GM21381 (cell line): ENCODE results near the gene FBRS.
"Not testable (repeated sequence)": the region's sequence is repeated elsewhere in the genome, so short reads cannot be mapped to it uniquely, and the experiment has no call there.

Experiments used
- ATAC-seq: cut with Tn5 transposase; IDR thresholded peaks from one replicate; pipeline ENCODE4 v1.9.1; 2021; ENCODE audit warnings: mild to moderate bottlenecking, moderate library complexity; ENCODE audit not compliant: unreplicated experiment

The FBRS gene

DNA sequence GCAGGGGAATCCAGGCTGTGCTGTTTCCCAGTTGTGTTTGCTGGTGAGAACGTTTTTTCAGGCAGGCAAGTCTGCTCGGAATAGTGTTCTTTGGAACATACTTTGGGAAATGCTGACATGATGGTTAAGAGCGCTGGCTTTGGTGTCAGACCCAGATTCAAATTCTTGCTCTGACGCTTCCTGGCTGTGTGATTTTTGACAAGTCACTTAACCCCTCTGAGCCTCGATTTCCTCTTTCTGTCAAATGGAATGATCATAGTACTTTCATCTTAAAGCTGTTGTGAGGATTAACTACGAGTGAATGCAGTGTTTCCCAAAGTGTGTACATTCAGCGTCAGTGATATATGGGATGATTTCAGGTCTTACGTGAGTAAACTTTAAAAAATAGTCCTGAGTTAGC is 4.8 kb downstream of the FBRS start:
- ATAC-seq, result no peak

DNA sequence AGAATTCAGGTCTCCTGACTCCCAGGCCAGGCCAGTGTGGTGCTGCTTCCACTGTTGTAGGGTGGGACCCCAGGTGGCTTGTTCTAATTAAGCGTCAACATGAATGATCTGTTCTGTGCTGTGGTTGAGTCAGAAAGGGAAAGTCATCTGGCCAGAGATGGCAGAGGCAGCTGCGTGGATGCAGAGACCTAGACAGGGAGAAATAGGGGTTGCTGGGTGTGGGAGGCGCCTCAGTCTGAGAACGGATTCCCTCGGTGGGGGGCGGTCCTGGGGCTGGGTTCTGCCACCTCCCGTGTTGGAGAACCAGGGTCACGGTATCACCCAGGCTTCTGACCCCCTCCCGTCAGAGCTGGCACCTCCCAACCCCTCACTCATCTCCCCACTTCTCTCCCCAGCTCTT is 5.6 kb downstream of the FBRS start:
- no peak for ATAC-seq

DNA sequence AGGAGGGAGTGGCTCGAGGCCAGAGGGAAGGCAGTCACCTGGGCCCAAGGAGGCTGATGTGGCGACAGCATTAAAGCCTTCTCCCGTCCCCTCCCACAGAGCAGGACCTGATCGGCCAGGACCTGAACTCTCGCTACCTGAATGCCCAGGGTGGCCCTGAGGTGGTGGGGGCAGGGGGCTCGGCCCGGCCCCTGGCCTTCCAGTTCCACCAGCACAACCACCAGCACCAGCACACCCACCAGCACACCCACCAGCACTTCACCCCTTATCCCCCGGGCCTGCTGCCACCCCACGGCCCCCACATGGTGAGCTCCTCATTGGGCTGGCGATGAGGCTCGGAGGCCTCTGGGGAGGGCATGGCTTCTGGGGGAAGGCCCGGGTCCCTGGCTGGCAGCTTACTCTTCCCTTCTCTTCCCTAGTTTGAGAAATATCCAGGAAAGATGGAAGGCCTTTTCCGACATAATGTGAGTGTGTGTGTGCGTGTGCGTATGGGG is 6.4 kb downstream of the FBRS start:
- no peak for ATAC-seq

DNA sequence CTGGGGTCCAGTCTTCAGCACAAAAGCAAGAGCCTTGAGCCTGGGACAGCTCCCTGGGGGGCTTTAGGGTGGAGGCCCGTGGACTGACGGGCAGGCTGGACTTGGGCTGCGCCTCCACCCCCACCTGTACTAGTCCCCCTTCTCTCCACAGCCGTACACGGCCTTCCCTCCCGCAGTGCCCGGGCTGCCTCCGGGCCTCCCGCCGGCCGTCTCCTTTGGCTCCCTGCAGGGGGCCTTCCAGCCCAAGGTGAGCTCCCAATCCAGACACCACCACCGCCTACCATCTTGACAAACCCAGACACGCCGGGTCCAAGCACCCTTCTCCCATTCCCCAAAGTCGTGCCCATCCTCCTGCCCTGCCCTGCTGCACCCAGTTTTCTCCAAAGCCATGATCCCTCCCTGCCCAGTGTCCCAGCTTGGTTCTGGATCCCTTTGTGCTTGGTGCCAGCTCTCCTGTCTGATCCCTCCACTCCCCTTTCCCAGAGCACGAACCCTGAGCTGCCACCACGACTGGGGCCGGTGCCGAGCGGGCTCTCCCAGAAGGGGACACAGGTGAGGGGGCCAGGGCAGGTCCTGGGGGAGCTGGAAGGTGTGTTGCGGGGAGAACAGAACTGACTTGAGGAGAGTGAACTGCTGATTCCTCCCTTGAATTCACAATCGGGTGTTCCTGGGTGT is 7.1 kb downstream of the FBRS start:
- no peak for ATAC-seq

DNA sequence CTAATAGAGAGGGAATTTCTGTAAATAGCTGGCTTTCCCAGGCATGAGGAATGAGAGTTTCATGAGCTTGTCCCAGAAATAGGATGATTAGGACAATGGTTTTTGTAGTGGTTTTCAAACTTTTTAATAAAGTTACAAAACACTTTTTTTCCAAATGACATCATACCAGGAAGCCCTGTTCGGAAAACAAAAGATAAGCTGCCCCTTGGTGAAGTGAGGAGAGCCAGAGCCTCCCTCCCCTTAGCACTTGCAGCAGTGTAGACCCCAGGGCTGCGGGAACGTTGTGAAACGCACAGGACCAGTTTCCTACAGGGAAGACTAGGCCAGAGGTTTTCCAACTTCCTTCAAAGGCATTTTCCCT is 7.6 kb downstream of the FBRS start:
- no peak for ATAC-seq

DNA sequence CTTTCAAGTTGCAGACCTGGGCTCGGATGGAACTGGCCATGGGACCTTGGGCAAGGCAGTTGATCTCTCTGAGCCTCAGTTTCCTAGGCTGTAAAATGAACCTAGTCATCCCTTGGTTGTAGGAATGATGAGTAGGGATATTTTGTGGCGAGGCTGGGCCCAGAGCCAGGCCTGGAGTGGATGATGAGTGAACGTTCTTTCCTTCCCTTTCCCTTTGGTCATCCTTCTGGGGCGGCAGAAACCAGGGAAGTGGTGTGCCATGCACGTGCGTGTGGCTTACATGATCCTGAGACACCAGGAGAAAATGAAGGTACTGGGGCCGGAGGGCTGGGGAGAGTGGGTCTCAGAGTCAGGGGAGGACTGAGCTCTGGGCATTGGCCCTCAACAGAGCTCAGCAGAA is 8.4 kb downstream of the FBRS start:
- no peak for ATAC-seq

DNA sequence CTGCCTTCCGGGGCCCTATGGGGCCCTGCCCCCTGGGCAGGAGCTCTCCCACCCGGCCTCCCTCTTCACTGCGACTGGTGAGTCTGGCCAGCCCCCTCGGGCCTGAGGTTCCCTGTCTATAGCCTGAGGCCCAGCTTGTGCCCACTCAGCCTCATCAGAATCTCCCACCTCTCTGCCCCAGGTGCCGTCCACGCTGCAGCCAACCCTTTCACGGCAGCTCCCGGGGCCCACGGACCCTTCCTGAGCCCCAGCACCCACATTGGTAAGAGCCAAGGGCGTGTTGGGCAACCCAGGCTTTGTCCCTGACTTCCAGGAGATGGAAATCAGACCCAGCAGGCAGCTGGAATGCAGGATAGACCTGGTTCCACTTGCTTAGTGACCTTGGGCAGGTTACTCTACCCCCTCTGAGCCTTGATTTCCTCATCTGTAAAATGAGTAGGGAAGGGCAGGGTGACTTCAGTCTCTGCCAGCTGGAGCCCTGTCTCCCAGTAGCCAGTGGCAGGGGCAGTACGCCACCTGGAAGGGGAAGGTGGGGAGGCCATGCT is 9.2 kb downstream of the FBRS start:
- ATAC-seq, result no peak

DNA sequence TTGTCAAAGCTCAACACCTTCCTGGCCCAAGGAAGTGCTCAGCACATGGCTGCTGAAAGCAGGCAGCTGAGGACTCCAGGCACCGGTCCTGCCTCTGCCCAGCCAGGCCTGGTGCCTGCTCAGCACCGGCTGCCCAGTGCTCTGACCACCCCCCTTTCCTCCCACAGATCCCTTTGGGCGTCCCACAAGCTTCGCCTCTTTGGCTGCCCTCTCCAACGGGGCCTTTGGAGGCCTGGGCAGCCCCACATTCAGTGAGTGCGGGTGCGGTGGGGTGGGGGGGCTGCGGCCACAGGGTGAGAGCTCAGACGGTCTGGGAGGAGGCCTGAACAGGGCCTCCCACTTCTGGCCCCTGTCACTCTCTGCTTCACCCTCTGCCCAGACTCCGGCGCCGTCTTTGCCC is 10.2 kb downstream of the FBRS start:
- ATAC-seq, result no peak

DNA sequence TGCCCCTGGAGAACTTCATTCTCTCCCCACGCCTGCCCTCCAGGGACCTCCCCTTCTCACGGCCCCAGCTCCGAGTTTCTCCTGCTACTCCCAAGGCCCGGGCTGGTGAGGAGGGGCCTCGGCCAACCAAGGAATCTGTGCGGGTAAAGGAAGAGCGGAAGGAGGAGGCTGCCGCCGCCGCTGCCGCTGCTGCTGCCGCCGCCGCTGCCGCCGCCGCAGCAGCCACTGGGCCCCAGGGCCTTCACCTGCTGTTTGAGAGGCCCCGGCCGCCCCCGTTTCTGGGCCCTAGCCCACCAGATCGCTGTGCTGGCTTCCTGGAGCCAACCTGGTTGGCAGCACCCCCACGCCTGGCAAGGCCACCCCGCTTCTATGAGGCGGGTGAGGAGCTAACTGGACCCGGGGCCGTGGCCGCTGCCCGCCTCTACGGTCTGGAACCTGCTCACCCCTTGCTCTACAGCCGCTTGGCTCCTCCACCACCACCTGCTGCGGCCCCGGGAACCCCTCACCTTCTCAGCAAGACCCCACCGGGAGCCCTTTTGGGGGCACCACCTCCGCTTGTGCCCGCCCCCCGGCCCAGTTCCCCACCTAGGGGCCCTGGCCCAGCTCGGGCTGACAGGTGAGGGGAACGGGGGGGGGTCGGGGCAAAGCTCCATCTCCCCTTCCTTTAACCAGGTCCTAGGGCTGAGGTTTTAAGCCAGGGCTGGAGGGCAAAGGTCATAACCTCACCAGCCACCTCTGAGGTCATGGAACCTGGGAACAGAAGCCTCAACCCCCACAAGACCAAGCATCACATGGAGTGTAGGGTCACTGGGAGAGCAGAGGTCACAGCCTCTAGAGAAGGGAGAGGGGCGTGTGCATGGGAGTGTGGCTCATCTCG is 11.0 kb downstream of the FBRS start:
- ATAC-seq, result no peak

DNA sequence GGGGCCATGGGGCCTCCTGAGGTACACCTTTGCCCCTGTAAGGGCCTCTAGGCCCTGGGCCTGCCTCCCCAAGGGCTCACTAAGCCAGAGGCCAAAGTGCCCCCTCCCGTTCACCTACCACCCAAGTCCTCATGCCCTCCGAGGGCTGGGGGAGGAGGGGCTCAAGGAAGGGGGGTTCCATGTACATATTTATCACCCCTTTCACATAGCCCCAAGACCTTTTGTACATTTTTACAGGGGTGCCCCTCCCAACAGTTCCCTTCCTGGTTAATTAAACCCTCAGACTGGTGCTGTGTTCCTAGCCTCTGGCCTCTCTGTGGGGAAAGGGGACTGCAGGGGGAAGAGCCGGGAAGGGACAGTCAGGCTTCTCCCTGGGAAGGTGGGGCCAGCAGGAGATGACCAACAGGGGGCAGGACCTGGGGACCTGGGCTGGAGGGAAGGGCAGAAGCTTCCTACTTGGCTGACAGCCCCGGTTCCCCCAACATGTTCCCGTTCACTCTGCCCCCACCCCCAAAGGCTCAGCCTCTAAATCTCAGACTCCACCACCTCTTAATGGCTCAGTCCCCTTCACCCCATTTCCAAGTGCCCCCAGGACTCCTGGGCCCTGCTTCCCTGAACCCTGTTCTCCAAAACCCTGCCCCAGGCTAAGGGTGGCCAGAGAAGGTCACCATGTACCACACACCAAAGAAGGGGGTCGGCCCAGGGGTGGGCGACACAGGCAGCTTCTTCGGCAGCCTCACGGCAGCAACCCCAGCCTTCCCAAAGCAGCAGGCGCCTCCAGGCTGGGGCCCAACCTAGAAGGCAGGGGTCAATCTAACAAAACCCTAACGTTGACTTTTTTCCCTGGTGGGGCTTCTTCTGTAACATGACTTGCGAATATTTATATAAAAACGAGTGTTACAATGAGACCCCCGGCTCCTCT is 11.9 kb downstream of the FBRS start:
- ATAC-seq, result no peak

DNA sequence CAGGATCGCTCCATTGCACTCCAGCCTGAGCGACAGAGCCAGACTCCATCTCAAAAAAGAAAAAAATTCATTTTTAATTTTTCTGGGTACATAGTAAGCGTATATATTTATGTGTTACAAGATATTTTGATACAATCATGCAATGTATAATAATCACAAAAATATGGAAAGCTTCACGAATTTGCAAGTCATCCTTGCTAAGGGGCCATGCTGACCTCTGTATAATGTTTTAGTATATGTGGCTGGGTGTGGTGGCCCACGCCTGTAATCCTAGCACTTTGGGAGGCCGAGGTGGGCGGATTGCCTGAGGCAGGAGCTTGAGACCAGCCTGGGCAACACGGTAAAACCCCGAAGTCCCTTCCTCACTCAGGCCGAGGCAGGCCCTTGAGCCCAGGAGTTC is 16.9 kb downstream of the FBRS start:
- ATAC-seq, result no peak

DNA sequence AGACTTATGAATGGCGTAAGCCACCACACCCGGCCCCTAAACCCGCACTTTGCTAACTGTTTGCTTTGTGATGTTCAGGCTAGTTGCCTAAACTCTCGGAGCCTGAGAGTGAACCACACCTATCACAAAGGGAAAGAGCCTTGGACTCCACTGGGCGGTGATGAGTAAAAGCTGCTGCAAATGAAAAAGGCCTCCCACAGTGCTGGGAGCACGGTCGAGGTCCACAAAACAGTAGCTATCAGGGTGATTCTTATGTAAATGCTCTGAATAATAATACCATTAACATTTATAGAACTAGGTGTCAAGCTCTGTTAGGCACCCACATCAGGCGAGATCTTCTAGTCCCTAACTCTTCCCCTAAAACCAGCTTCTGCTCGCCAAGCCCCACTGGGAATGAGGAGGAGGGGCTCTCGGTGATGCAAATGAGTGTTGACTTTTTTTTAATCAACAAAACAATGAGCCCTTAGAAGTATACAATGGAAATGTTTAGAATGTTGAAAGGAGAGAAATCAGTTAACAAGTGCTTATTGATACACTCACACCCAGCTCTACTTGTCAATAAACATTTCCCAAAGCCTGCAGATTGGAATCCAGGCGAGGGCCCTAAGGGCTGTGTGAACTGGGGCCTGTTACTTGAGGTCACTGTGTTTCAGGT is 19.8 kb downstream of the FBRS start:
- ATAC-seq, result no peak

DNA sequence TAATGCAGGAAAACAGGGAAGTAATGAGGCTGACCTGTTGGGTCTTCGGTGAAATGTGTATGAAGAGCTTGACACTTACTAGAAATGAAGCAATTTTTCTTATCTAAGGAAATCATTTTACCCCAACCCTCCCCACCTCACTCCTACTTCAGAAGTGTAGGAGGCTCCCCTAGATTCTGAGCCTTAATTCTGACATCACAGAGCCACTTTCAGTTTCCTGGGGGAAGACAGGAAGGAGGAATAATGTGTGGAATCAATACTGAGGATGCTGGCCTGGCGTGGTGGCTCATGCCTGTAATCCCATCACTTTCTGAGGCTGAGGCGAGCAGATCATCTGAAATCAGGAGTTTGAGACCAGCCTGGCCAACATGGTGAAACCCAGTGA is 20.3 kb downstream of the FBRS start:
- no peak for ATAC-seq

DNA sequence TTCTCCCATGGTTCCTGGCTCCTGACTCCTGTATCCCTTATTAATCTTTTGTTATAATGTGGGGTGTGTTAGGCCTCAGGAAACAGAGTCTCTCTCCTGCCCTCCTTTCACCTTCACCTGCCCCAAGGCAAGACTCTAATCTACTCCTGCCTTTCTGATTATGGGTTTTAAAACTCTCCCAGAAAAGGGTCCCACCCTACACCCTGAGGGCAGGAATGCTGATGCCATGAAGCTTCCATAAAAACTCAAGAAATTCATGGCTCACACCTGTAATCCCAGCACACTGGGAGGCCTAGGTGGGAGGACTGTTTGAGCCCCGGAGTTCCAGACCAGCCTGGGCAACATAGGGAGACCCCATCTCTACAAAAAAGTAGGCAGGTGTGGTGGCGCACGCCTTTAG is 22.1 kb downstream of the FBRS start:
- no peak for ATAC-seq

DNA sequence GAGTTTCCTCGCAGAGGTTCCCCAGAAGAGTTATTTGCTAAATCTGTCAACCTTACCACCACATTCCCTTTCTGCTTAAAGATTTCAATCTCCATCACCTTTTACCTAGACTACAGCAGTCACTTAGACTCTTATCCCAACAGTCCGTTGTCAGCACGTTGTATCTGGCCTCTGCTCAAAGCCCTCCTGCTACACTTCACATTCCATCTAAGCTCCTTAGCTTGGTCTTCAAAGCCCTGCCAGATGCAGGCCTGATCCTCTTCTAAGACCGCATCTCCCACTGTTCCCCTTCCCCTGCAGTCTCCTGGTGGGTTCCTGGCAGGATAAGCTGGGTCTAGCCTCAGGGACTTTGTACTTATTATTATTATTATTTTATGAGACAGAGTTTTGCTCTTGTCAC is 30.5 kb downstream of the FBRS start:
- ATAC-seq, result no peak

DNA sequence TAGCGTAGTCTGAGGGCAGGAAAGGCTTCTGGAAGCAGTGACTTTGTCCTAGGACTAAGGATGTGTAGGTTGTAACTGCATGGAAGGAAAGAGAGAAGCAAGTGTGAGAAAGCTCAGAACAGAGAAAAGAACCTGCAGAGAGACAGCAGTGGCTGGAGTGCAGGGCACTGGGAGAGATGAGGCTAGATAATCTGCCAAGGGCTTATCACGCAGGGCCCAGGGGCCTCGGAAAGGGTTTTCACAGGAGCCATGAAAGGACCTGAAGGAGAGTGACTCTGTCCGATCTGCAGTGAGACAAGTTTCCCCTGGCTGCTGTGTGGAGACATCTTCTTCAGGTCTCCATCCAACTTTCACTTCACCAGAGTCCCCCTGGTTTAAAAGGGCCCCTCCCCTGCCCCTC is 33.7 kb downstream of the FBRS start:
- no peak for ATAC-seq

DNA sequence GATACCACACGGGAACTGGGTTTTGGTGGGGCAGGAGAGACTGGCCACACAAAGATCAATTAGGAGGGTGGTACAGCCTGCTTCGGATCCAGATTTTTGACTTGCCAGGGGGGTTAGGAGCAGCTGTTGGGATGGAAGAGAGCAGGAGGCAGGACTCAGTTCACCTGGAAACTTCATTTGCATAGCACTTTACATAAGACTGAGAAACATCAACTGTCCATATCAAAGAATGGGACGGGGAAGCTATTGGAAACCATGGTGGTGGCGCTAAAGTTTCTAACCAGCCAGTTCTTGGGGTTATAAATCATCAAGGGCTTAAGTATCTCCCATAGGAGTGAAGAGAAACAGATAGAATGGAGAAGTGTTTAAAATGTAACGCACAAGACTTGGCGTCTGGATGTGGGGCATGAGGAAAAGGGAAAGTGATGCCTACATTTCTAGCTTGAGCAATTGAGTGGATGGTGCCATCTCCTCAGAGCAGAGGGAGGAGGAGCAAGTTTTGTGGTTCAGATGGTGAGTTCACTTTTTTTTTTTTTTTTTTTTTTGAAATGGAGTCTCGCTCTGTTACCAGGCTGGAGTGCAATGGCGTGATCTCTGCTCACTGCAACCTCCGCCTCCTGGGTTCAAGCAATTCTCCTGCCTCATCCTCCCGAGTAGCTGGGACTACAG is 34.3 kb downstream of the FBRS start:
- no peak for ATAC-seq

DNA sequence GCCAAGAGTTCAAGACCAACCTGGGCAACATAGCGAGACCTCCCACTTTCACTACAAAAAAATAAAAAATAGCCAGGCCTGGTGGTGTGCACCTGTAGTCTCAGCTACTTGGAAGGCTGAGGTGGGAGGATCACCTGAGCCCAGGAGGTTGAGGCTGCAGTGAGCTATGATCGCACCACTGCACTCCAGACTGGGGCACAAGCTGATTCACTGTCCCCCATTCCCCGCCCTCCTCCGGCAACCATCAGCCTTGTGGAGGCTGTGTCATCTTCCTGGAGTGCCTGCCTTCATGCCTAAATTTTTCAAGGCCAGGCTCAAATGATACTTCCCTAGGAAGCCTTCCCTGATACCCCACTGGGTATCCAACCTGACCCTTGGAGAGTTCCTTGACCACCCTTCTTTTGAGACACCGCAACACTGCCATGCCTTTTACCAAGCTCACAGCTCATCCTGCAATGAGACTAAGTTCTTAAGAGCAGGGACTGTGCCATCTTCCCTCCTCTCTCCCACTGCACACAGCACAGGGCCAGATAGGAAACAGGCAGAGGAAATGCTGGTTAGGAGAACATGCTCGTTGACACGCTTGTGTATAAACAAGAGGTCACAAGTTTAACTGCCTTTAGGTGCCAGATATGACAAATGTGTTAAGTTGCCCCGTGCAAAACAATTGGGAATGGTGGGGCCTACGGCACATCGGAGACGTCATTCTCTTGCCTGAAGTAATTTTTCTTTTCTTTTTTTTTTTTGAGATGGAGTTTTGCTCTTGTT is 36.9 kb downstream of the FBRS start:
- no peak for ATAC-seq

DNA sequence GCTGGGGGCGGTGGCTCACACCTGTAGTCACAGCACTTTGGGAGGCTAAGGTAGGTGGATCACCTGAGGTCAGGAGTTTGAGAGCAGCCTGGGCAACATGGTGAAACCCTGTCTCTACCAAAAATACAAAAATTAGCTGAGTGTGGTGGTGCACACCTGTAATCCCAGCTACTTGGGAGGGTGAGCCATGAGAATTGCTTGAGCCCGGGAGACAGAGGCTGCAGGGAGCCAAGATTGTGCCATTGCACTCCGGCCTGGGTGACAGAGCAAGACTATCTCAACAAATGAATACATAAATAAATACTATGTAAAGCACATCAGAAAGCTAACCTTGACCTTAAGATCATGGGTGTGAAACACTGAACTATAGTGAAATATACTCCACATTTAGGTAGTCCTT is 38.4 kb downstream of the FBRS start:
- not testable (repeated sequence) for ATAC-seq
